Stomach (tissue), 9 donors: ENCODE results near the gene WDR19. TPM values are rescaled to one million over a fixed set of nuclear protein-coding genes. Genes with fewer than 3 reads are reported as not detected.
A peak's percentile ranks its signal among the peaks of the same experiment; 100 is the strongest.

Source experiments
- DNase-seq, 2 donors: peaks; one replicate each; pipeline versions ENCODE4 v3.0.0 to v3.0.0-alpha.2; 2013 to 2019
- H3K27ac ChIP-seq, 5 donors: fragments of 200-600 bp in 4 of 5; sonication (generic) in 4 of 5; one replicate each; pipeline ENCODE4 v1.5.1; 2013 to 2019; ENCODE audit warnings: mild to moderate bottlenecking in 1 of 5, moderate library complexity in 1 of 5
- H3K27me3 ChIP-seq, 3 donors: fragments of 200-600 bp; sonication (generic); one replicate each; pipeline ENCODE4 v1.5.1; 2017 to 2019; ENCODE audit warnings: mixed run types in 1 of 3
- H3K36me3 ChIP-seq, 4 donors: fragments of 200-600 bp; sonication (generic); 1 replicate in 3 of 4; 2 replicates in 1 of 4; pipeline ENCODE4 v1.5.1; 2016 to 2019
- H3K4me1 ChIP-seq, 4 donors: fragments of 200-600 bp; sonication (generic); one replicate each; pipeline ENCODE4 v1.5.1; 2016 to 2019
- H3K4me3 ChIP-seq, 4 donors: fragments of 200-600 bp; sonication (generic) in 3 of 4; one replicate each; pipeline ENCODE4 v1.5.1; 2016 to 2019; ENCODE audit warnings: mild to moderate bottlenecking in 1 of 4
- H3K9me3 ChIP-seq, 4 donors: fragments of 200-600 bp; sonication (generic); one replicate each; pipeline ENCODE4 v1.5.1; 2016 to 2019
- CTCF ChIP-seq, 7 experiments: fragments of 450-650 bp in 4 of 7; fragments of 200-600 bp in 3 of 7; sonication (generic) in 3 of 7; IDR thresholded peaks; one replicate each; pipeline ENCODE4 v1.5.1; 2016 to 2019; ENCODE audit warnings: antibody characterized with exemption in 7 of 7, control low read depth in 2 of 7, mild to moderate bottlenecking in 1 of 7
- EP300 ChIP-seq: sonication (generic); formaldehyde crosslinking; IDR thresholded peaks from one replicate; pipeline ENCODE4 v1.6.1; 2017; ENCODE audit warnings: antibody characterized with exemption
- POLR2A ChIP-seq, 4 donors: fragments of 450-650 bp; IDR thresholded peaks; one replicate each; pipeline ENCODE4 v1.6.1; 2016; ENCODE audit warnings: antibody characterized with exemption in 4 of 4, control low read depth in 2 of 4, mild to moderate bottlenecking in 1 of 4, moderate library complexity in 1 of 4
- POLR2AphosphoS5 ChIP-seq, 3 donors: sonication (generic); formaldehyde crosslinking; IDR thresholded peaks; one replicate each; pipeline ENCODE4 v1.6.1; 2016; ENCODE audit warnings: antibody characterized with exemption in 3 of 3
- WGBS, 5 donors: extraction: QIAGEN DNeasy Blood & Tissue Kit in 3 of 5; methylation state at CpG; one replicate each; pipeline versions ENCODE4 v1.1.5 to v1.1.7; 2013 to 2018; 5-methylcytosine and 5-hydroxymethylcytosine counted together
- intact Hi-C: fragments of 100-400 bp; cut with DNase I; formaldehyde crosslinking; loops from one replicate; pipeline ENCODE4 v1.15.1; 2023; ENCODE audit warnings: low total_unique reads
- polyA plus RNA-seq, 3 donors: library from polyadenylated mRNA; stranded (reverse); fragments of 200-250 nt; gene quantifications; one replicate each; pipeline ENCODE4 v1.2.3, GENCODE V29; 2013
- total RNA-seq, 5 donors: library from RNA; depleted of rRNA; stranded (reverse); fragments of >200 nt; gene quantifications; one replicate each; pipeline versions ENCODE4 v1.1.0 to v1.2.3, GENCODE V29; 2014 to 2016
- donor health status: healthy with polysubstance abuse.
- donor health status: Bipolar disorder and iron deficiency.
- donor health status: healthy.

WDR19 gene
- total and polyA plus RNA-seq, 8 donors, result 2.3 to 103 (median 25.3) TPM

GRCh38 chr4:39302901-39303300, 120.6 kb downstream of the WDR19 start:
- intact Hi-C loops, result no loop called here
- Histone ChIP-seq H3K27ac (no peak overlapping the region), H3K27me3 (no peaks in the 10 kb centered on the region), H3K36me3 (peaks cover 45 to 97% (median 94%) of the 10 kb centered on the region in 4 donors), H3K9me3 (no peaks in the 10 kb centered on the region), H3K4me1 (peaks cover 0 to 8% (median 0%) of the 10 kb centered on the region in 4 donors), H3K4me3 (no peak overlapping the region)
- no peak for DNase-seq
- no peak for TF ChIP-seq POLR2A (IDR thresholded peaks at IDR 0.05)
- no peak for TF ChIP-seq EP300
- no peak for TF ChIP-seq CTCF (IDR thresholded peaks at IDR 0.05)
- TF ChIP-seq POLR2AphosphoS5 (IDR thresholded peaks at IDR 0.05), result no peak
- 95 to 100% (median 98%) methylated on average over 1 of the region's 1 CpG for WGBS, 5 donors

DNA sequence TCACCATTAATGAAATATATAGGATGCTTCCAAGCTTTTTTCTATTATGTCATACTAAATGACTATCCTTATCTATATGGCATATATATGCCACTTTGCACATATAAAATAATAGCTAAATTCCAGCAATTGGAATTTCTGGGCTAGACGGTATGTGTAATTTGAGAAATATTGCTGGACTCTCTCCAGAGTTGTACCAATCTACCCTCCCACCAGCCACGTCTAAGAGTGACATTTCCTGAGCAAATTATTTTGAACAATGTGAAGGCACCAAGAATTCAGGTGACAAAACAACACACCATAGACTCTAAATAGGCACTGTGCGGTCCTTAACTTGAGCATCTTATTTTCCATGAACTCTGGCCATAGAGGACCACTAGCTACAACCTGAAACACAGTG, 121.5 kb downstream of the WDR19 start:
- intact Hi-C loops, result no loop called here
- no peaks in the 10 kb centered on the region for H3K27me3 ChIP-seq
- H3K4me1 ChIP-seq, result peaks cover 0 to 8% (median 0%) of the 10 kb centered on the region in 4 donors
- 91 to 97% (median 93%) methylated on average over 3 of the region's 3 CpGs for WGBS, 5 donors
- no peak for DNase-seq
- peaks cover 42 to 96% (median 94%) of the 10 kb centered on the region in 4 donors for H3K36me3 ChIP-seq
- TF ChIP-seq POLR2AphosphoS5 (IDR thresholded peaks at IDR 0.05) (no peak), EP300 (no peak), POLR2A (IDR thresholded peaks at IDR 0.05) (no peak), CTCF (IDR thresholded peaks at IDR 0.05) (no peak)
- no peak overlapping the region for H3K4me3 ChIP-seq
- no peaks in the 10 kb centered on the region for H3K9me3 ChIP-seq
- H3K27ac ChIP-seq, result no peak overlapping the region

GRCh38 chr4:39304651-39305050, 122.3 kb downstream of the WDR19 start:
- no peak overlapping the region for H3K27ac ChIP-seq
- DNase-seq, result no peak
- H3K27me3 ChIP-seq, result no peaks in the 10 kb centered on the region
- peaks cover 0 to 8% (median 0%) of the 10 kb centered on the region in 4 donors for H3K4me1 ChIP-seq
- TF ChIP-seq POLR2A (IDR thresholded peaks at IDR 0.05) (no peak), POLR2AphosphoS5 (IDR thresholded peaks at IDR 0.05) (no peak), EP300 (no peak)
- H3K36me3 ChIP-seq, result peaks cover 35 to 95% (median 93%) of the 10 kb centered on the region in 4 donors
- H3K9me3 ChIP-seq, result no peaks in the 10 kb centered on the region
- WGBS, 5 donors, result 89 to 93% (median 91%) methylated on average over 5 of the region's 5 CpGs
- H3K4me3 ChIP-seq, result no peak overlapping the region
- intact Hi-C loops, result no loop called here

- TF ChIP-seq POLR2A (IDR thresholded peaks at IDR 0.05) (no peak), CTCF (IDR thresholded peaks at IDR 0.05) (no peak), EP300 (no peak), POLR2AphosphoS5 (IDR thresholded peaks at IDR 0.05) (no peak)
- peaks cover 0 to 8% (median 0%) of the 10 kb centered on the region in 4 donors for H3K4me1 ChIP-seq
- DNase-seq, result no peak
- H3K9me3 ChIP-seq, result no peaks in the 10 kb centered on the region
- H3K4me3 ChIP-seq, result no peak overlapping the region
- no peaks in the 10 kb centered on the region for H3K27me3 ChIP-seq
- intact Hi-C loops, result no loop called here
- peaks cover 27 to 95% (median 93%) of the 10 kb centered on the region in 4 donors for H3K36me3 ChIP-seq
- H3K27ac ChIP-seq, result no peak overlapping the region
- 50 to 68% (median 58%) methylated on average over 14 of the region's 14 CpGs for WGBS, 5 donors
These were observed 123.8 kb downstream of the WDR19 start for GRCh38 chr4:39305912-39306677.

- TF ChIP-seq POLR2A (IDR thresholded peaks at IDR 0.05), result no peak
- TF ChIP-seq EP300, result no peak
- TF ChIP-seq POLR2AphosphoS5 (IDR thresholded peaks at IDR 0.05), result no peak
- no peak for TF ChIP-seq CTCF (IDR thresholded peaks at IDR 0.05)
- Histone ChIP-seq H3K27me3 (no peaks in the 10 kb centered on the region), H3K4me1 (peaks cover 0 to 8% (median 0%) of the 10 kb centered on the region in 4 donors), H3K9me3 (no peaks in the 10 kb centered on the region), H3K27ac (no peak overlapping the region), H3K36me3 (peaks cover 22 to 93% (median 89%) of the 10 kb centered on the region in 4 donors), H3K4me3 (no peak overlapping the region)
- peak in 1 of 2 donors; percentile 11 for DNase-seq
- 84 to 94% (median 84%) methylated on average over 6 of the region's 6 CpGs for WGBS, 5 donors
- intact Hi-C loops, result no loop called here
These were observed 126.3 kb downstream of the WDR19 start for GRCh38 chr4:39308611-39309010.
